DOHH2 (cell line): Measurements from ENCODE around the gene TRIM75.

Source experiments
- EZH2phosphoT487 ChIP-seq: fragments of 200-600 bp; sonication (generic); IDR thresholded peaks from 2 replicates; pipeline ENCODE4 v1.6.1; 2017; ENCODE audit warnings: borderline replicate concordance, mild to moderate bottlenecking, antibody characterized with exemption, low read length, moderate library complexity, mixed read lengths
- TF ChIP-seq, protein P1 (sequence below): fragments of 200-600 bp; sonication (generic); IDR thresholded peaks from one replicate; pipeline ENCODE4 v1.5.1; 2014; ENCODE audit warnings: antibody characterized with exemption, mild to moderate bottlenecking, low read depth, low read length; ENCODE audit not compliant: poor library complexity, severe bottlenecking

- TF ChIP-seq, protein P1, sequence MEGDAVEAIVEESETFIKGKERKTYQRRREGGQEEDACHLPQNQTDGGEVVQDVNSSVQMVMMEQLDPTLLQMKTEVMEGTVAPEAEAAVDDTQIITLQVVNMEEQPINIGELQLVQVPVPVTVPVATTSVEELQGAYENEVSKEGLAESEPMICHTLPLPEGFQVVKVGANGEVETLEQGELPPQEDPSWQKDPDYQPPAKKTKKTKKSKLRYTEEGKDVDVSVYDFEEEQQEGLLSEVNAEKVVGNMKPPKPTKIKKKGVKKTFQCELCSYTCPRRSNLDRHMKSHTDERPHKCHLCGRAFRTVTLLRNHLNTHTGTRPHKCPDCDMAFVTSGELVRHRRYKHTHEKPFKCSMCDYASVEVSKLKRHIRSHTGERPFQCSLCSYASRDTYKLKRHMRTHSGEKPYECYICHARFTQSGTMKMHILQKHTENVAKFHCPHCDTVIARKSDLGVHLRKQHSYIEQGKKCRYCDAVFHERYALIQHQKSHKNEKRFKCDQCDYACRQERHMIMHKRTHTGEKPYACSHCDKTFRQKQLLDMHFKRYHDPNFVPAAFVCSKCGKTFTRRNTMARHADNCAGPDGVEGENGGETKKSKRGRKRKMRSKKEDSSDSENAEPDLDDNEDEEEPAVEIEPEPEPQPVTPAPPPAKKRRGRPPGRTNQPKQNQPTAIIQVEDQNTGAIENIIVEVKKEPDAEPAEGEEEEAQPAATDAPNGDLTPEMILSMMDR = no peak
- no peak for TF ChIP-seq EZH2phosphoT487
Observed at GRCh38 chr4:165094873-165095272, 41.2 kb downstream of the TRIM75 start.
